Testis (tissue), 3 donors: Measurements from ENCODE around the gene MYORG. TPM values are rescaled to one million over a fixed set of nuclear protein-coding genes. Genes with fewer than 3 reads are reported as not detected.

Experiments
- DNase-seq: peaks from one replicate; pipeline ENCODE4 v3.0.0-alpha.2; 2019
- H3K27ac ChIP-seq, 2 donors: fragments of 200-600 bp; sonication (generic); one replicate each; pipeline ENCODE4 v1.5.1; 2019
- H3K27me3 ChIP-seq: fragments of 200-600 bp; sonication (generic); one replicate; pipeline ENCODE4 v1.5.1; 2019
- H3K36me3 ChIP-seq: fragments of 200-600 bp; sonication (generic); one replicate; pipeline ENCODE4 v1.5.1; 2017; ENCODE audit warnings: low read depth; ENCODE audit errors: missing control alignments
- H3K4me1 ChIP-seq: fragments of 200-600 bp; sonication (generic); one replicate; pipeline ENCODE4 v1.5.1; 2019
- H3K4me3 ChIP-seq, 2 donors: fragments of 200-600 bp; sonication (generic); one replicate each; pipeline ENCODE4 v1.5.1; 2017 to 2019
- H3K9me3 ChIP-seq: fragments of 200-600 bp; sonication (generic); one replicate; pipeline ENCODE4 v1.5.1; 2017
- CTCF ChIP-seq, 3 experiments: fragments of 450-650 bp in 2 of 3; fragments of 200-600 bp in 1 of 3; sonication (generic) in 1 of 3; IDR thresholded peaks; one replicate each; pipeline ENCODE4 v1.5.1; 2016 to 2019; ENCODE audit warnings: antibody characterized with exemption in 3 of 3, mild to moderate bottlenecking in 2 of 3, moderate library complexity in 1 of 3
- POLR2A ChIP-seq: fragments of 450-650 bp; IDR thresholded peaks from one replicate; pipeline ENCODE4 v1.6.1; 2017; ENCODE audit warnings: antibody characterized with exemption, mild to moderate bottlenecking, moderate library complexity
- WGBS, 2 donors: methylation state at CpG; one replicate each; pipeline ENCODE4 v1.1.5; 2018; 5-methylcytosine and 5-hydroxymethylcytosine counted together
- intact Hi-C: fragments of 100-400 bp; cut with DNase I; formaldehyde crosslinking; loops from one replicate; pipeline ENCODE4 v1.15.1; 2023; ENCODE audit warnings: low total_unique reads
- polyA plus RNA-seq: library from polyadenylated mRNA; stranded (reverse); fragments of 350-450 nt; fragmentation: Illumina TruSeq; extraction: RNeasy Lipid Tissue Mini Kit (QIAGEN cat#74804); gene quantifications from one replicate; pipeline ENCODE4 v1.2.3, GENCODE V29; 2014; ENCODE audit warnings: low read depth, low replicate concordance; ENCODE audit not compliant: insufficient read depth
- total RNA-seq, 2 donors: library from RNA; depleted of rRNA; stranded (reverse); fragments of >200 nt; gene quantifications; one replicate each; pipeline ENCODE4 v1.2.3, GENCODE V29; 2016

The MYORG gene
- total and polyA plus RNA-seq, 3 donors from 2014 or later, result 2.8 to 4.6 (median 2.8) TPM

- Histone ChIP-seq H3K36me3 (no peaks in the 10 kb centered on the region), H3K9me3 (no peaks in the 10 kb centered on the region), H3K27ac (no peak overlapping the region), H3K27me3 (no peaks in the 10 kb centered on the region), H3K4me1 (no peaks in the 10 kb centered on the region), H3K4me3 (no peak overlapping the region)
- WGBS, 2 donors, result 100% methylated on average over 1 of the region's 1 CpG
- TF ChIP-seq POLR2A, result no peak
- no peak for TF ChIP-seq CTCF (IDR thresholded peaks at IDR 0.05)
- no peak for DNase-seq
- intact Hi-C loops, result no loop called here
These were observed 22.2 kb upstream of the MYORG start for GRCh38 chr9:34398875-34399274.

- TF ChIP-seq CTCF (IDR thresholded peaks at IDR 0.05), result no peak
- no peak for TF ChIP-seq POLR2A
- no peaks in the 10 kb centered on the region for H3K27me3 ChIP-seq
- no peaks in the 10 kb centered on the region for H3K4me1 ChIP-seq
- H3K4me3 ChIP-seq, result no peak overlapping the region
- H3K9me3 ChIP-seq, result no peaks in the 10 kb centered on the region
- no peak overlapping the region for H3K27ac ChIP-seq
- H3K36me3 ChIP-seq, result no peaks in the 10 kb centered on the region
- no peak for DNase-seq
- WGBS, 2 donors, result 80 to 92% methylated on average over 7 of the region's 7 CpGs
- intact Hi-C loops, result no loop called here
These were observed 19.8 kb upstream of the MYORG start for GRCh38 chr9:34396276-34397214.

- TF ChIP-seq POLR2A, result no peak
- TF ChIP-seq CTCF (IDR thresholded peaks at IDR 0.05), result no peak
- intact Hi-C loops, result no loop called here
- Histone ChIP-seq H3K9me3 (no peaks in the 10 kb centered on the region), H3K4me3 (no peak overlapping the region), H3K27me3 (no peaks in the 10 kb centered on the region), H3K27ac (no peak overlapping the region), H3K4me1 (no peaks in the 10 kb centered on the region), H3K36me3 (no peaks in the 10 kb centered on the region)
- 70 to 77% methylated on average over 1 of the region's 1 CpG for WGBS, 2 donors
- DNase-seq, result no peak
These were observed 15.8 kb upstream of the MYORG start for GRCh38 chr9:34392511-34392910.

- intact Hi-C loops, result no loop called here
These were observed 10.5 kb upstream of the MYORG start for GRCh38 chr9:34387239-34387638.

More at GRCh38 chr9:34387239-34387638, 10.5 kb upstream of the MYORG start:
- WGBS, 2 donors, result 92 to 97% methylated on average over 4 of the region's 4 CpGs
- Histone ChIP-seq H3K9me3 (no peaks in the 10 kb centered on the region), H3K4me3 (no peak overlapping the region), H3K4me1 (no peaks in the 10 kb centered on the region), H3K27ac (no peak overlapping the region), H3K36me3 (no peaks in the 10 kb centered on the region), H3K27me3 (no peaks in the 10 kb centered on the region)
- TF ChIP-seq POLR2A (no peak), CTCF (IDR thresholded peaks at IDR 0.05) (no peak)
- DNase-seq, result no peak
